HG03064 (cell line): ENCODE data around the gene OR10V1.

ENCODE experiments used
- ATAC-seq: cut with Tn5 transposase; IDR thresholded peaks from one replicate; pipeline ENCODE4 v1.9.1; 2021; ENCODE audit warnings: low read depth; ENCODE audit not compliant: unreplicated experiment

The OR10V1 gene

DNA sequence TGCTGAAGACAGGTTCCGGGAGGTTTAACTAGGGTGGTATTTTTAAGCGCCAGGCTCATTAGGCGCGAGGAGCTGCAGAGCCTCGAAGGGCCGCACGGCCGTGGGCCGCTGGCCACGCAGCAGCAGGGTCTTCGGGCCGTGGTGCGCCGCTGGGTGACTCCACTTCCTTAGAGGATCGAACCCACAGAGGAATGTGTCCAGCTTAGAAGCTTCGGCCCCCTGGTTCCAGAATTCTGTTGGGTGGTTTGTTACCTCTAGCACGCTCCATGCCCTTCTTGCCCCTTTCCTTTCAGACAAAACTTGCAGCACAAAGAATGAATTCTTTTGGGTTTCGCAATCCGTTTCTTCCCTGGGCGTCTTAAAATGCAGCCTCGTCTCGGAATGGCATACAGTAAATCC lies 44.0 kb downstream of the OR10V1 start:
- no peak for ATAC-seq

DNA sequence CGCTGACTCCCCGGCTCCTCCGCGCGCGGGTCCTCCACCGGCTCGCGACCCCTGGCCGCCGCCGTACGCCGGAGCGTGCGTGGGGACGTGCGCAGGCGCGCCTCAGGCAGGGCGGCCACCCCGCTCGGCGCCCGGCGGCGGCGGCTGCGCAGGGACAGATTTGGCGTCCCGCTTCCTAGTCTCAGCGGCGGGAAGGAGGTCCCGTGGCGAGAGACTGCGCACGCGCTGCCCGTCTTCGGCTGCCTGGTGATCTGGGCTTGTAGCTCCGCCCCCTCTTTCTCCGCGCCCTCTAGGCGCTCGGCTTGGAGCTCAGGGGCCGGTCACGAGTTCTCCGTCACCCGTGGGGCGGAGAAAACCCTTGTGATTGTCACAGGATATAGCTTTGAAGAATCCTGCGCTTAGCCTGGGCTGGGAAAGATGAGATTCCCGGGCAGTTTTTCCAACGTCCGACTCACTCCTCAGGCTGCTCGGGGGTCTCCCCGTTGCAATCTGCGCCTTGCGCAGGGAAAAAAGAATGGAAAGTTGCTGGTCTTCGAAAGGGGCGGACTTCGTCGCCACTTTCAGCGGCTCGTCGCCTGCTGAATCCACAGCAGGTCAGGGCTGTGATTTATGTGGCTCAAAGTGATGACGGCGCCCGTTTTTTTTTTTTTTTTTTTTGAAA lies 44.6 kb downstream of the OR10V1 start, which contains the start of gene PATL1:
Gene PATL1 (minus strand): TSS at position 88 of the 661 bp plus-strand sequence. CDS start 142 bp downstream, outside the sequence.
- ATAC-seq, result peak; percentile 95

DNA sequence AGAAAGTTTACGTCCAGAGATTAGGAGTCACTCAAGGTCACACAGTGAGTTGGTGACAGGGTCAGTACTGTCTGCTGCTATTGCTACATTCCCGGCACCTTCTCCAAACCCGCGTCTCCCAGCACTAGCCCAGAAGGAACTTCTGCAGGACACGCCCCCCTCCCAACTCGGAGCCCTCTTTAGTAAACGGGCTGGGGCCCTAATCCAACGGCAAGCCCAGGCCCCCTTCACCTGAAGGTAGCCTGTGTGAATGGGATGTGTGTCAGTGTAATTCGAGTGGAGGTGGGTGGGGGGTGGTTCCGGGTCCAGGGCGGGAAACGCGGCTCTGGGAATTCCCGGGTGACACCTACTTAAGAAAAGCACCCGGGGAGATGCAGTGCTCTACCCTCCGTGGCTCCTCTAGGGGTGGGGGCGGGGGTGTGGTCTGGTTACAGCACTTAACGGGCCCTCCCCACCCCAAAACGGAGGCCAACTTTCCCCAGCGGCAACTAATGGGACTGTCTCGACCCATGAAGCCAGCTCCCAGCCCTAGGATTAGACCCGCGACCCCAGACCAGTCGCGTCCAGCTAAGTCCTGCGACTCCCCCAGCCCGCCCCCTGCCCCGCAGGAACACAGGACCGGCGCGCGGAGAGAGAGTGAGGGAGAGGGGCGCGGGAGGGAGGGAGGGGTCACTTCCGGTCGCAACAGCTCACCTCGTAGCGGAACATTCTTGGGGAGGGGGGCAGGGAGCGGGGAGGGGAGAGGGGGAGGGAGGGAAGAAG lies 45.3 kb downstream of the OR10V1 start:
- ATAC-seq, result peak; percentile 15

DNA sequence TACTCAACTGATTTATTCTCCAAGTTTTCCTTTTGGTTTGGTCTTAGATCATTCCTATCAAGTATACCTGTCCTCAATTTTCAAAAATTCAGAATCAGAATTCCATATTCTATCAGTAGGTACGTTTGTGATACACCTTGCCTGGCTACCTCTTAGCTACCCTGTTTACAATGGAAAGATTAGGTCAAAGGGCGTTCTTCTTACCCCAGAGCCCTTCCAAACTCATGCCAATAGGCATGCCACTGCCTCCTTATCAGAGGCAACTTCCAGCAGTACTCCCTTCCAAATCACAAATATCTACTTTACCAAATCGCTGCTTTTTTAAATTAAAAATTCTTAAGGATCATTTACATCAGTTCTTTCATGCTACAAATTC lies 45.8 kb downstream of the OR10V1 start:
- ATAC-seq, result no peak

DNA sequence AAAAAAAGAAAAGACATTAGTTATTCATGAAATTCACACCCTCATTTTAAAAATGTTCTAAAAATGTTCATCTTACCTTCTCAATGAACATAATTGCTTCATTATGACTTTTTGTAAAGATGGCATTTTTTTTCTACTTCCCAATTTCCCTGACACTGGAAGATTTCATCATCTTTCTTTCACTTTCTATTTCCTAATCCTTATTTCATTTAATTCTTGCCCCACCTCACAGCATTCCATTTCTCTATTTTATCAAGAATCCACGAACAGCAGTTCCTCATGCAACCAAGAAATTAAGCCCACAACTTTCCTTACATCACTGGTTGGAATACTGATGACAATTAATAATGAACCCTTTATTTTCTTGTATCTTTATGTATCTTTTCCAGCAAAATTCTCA lies 46.7 kb downstream of the OR10V1 start:
- ATAC-seq, result no peak
